Measurements from ENCODE around the gene CD247. TPM values are rescaled to one million over a fixed set of nuclear protein-coding genes. Genes with fewer than 3 reads are reported as not detected.
A peak's percentile ranks its signal among the peaks of the same experiment; 100 is the strongest.

The CD247 gene
- total and polyA plus RNA-seq, 2 experiments from 2014 or later = not detected

GRCh38 chr1:167443757-167444156 is 74.6 kb downstream of the CD247 start:
- no peaks in the 10 kb centered on the region for H3K36me3 ChIP-seq (replicated peaks; ENCODE audit: insufficient read depth, low read depth)

GRCh38 chr1:167442854-167443565 is 75.3 kb downstream of the CD247 start:
- Histone ChIP-seq H4K20me1 (ENCODE audit: insufficient read depth, poor library complexity, severe bottlenecking) (no peaks in the 10 kb centered on the region), H3K36me3 (replicated peaks; ENCODE audit: insufficient read depth, low read depth) (no peaks in the 10 kb centered on the region), H3K4me2 (no peak overlapping the region), H3K27ac (no peak overlapping the region), H3K4me3 (no peak overlapping the region), H3K9me3 (ENCODE audit: low read depth) (no peaks in the 10 kb centered on the region), H2AFZ (no peak overlapping the region), H3K79me2 (no peaks in the 10 kb centered on the region), H3K4me1 (ENCODE audit: insufficient read depth) (peaks cover 4% of the 10 kb centered on the region), H3K9me2 (replicated peaks; ENCODE audit: insufficient read depth) (no peaks in the 10 kb centered on the region), H3K27me3 (peaks cover 15% of the 10 kb centered on the region)
- 90% methylated on average over 9 of the region's 9 CpGs for WGBS (ENCODE audit: low lambda C conversion rate, missing lambda C conversion rate)
- TF ChIP-seq EZH2phosphoT487 (IDR thresholded peaks at IDR 0.05; ENCODE audit: low read depth, severe bottlenecking, unreplicated experiment) (no peak), EZH2 (IDR thresholded peaks at IDR 0.05; ENCODE audit: borderline replicate concordance) (no peak), CTCF (IDR thresholded peaks at IDR 0.05; ENCODE audit: poor library complexity) (no peak)
- DNase-seq (ENCODE audit: low spot score) = no peak

More at GRCh38 chr1:167443757-167444156, 74.6 kb downstream of the CD247 start:
- Histone ChIP-seq H3K4me3 (no peak overlapping the region), H3K4me1 (ENCODE audit: insufficient read depth) (peaks cover 4% of the 10 kb centered on the region), H3K27me3 (peaks cover 9% of the 10 kb centered on the region), H3K27ac (no peak overlapping the region), H3K4me2 (no peak overlapping the region), H2AFZ (no peak overlapping the region), H3K9me3 (ENCODE audit: low read depth) (no peaks in the 10 kb centered on the region), H4K20me1 (ENCODE audit: insufficient read depth, poor library complexity, severe bottlenecking) (no peaks in the 10 kb centered on the region), H3K79me2 (no peaks in the 10 kb centered on the region), H3K9me2 (replicated peaks; ENCODE audit: insufficient read depth) (no peaks in the 10 kb centered on the region)
- TF ChIP-seq EZH2phosphoT487 (IDR thresholded peaks at IDR 0.05; ENCODE audit: low read depth, severe bottlenecking, unreplicated experiment) (no peak), CTCF (IDR thresholded peaks at IDR 0.05; ENCODE audit: poor library complexity) (no peak), EZH2 (IDR thresholded peaks at IDR 0.05; ENCODE audit: borderline replicate concordance) (no peak)
- WGBS (ENCODE audit: low lambda C conversion rate, missing lambda C conversion rate) = 93% methylated on average over 5 of the region's 5 CpGs
- no peak for DNase-seq (ENCODE audit: low spot score)

GRCh38 chr1:167442142-167442848 is 76.0 kb downstream of the CD247 start:
- Histone ChIP-seq H3K27me3 (peaks cover 15% of the 10 kb centered on the region), H3K4me1 (ENCODE audit: insufficient read depth) (peaks cover 4% of the 10 kb centered on the region), H3K79me2 (no peaks in the 10 kb centered on the region), H2AFZ (no peak overlapping the region), H3K4me3 (no peak overlapping the region), H3K27ac (no peak overlapping the region), H3K9me3 (ENCODE audit: low read depth) (no peaks in the 10 kb centered on the region), H3K4me2 (no peak overlapping the region), H3K9me2 (replicated peaks; ENCODE audit: insufficient read depth) (no peaks in the 10 kb centered on the region), H3K36me3 (replicated peaks; ENCODE audit: insufficient read depth, low read depth) (no peaks in the 10 kb centered on the region), H4K20me1 (ENCODE audit: insufficient read depth, poor library complexity, severe bottlenecking) (no peaks in the 10 kb centered on the region)
- 57% methylated on average over 12 of the region's 12 CpGs for WGBS (ENCODE audit: low lambda C conversion rate, missing lambda C conversion rate)
- DNase-seq (ENCODE audit: low spot score) = peak; percentile 94
- TF ChIP-seq EZH2 (IDR thresholded peaks at IDR 0.05; ENCODE audit: borderline replicate concordance) = no peak
- TF ChIP-seq CTCF (IDR thresholded peaks at IDR 0.05; ENCODE audit: poor library complexity) = peak; percentile 91
